B cell (primary cell): Measurements from ENCODE around the gene HMCN1. TPM values are rescaled to one million over a fixed set of nuclear protein-coding genes. Genes with fewer than 3 reads are reported as not detected.

Source experiments
- ATAC-seq: fragments of 200-7000 bp; cut with Tn5 transposase; one replicate; pipeline ENCODE4 v1.10.0; 2021; ENCODE audit warnings: low read depth, mild to moderate bottlenecking, moderate number of reproducible peaks, moderate library complexity
- CTCF ChIA-PET: fragments of 350-600 bp; sonication (Branson Sonifier 250); formaldehyde crosslinking; loops from one replicate; lab custom pipeline; 2021; ENCODE audit warnings: antibody characterized with exemption, inconsistent platforms; lab: Charles Lee
- POLR2A ChIA-PET: fragments of 350-600 bp; sonication (Branson Sonifier 250); formaldehyde crosslinking; loops from one replicate; lab custom pipeline; 2021; ENCODE audit warnings: antibody characterized with exemption; lab: Charles Lee
- DNase-seq: peaks from one replicate; pipeline ENCODE4 v3.0.0; 2013
- H2AFZ ChIP-seq: 2 replicates; pipeline ENCODE4 v1.6.1; 2012; ENCODE audit warnings: mild to moderate bottlenecking, low read depth, low read length; ENCODE audit not compliant: insufficient read depth, poor library complexity, severe bottlenecking
- H3K27ac ChIP-seq, 2 donors: 1 replicate in 1 of 2; 2 replicates in 1 of 2; pipeline ENCODE4 v1.5.1; 2012 to 2013; ENCODE audit warnings: low read length in 2 of 2, mild to moderate bottlenecking in 2 of 2, moderate library complexity in 1 of 2
- H3K27me3 ChIP-seq, 4 experiments: fragments of 200-600 bp in 1 of 4; sonication (generic) in 1 of 4; replicated peaks in 1 of 4; 1 replicate in 2 of 4; 2 replicates in 2 of 4; pipeline versions ENCODE4 v1.6.1 to v1.7.0; 2013 to 2016; ENCODE audit warnings: low read length in 3 of 4, mild to moderate bottlenecking in 2 of 4, mixed read lengths in 1 of 4, moderate library complexity in 1 of 4; ENCODE audit not compliant: insufficient read depth in 4 of 4, control insufficient read depth in 3 of 4; ENCODE audit errors: control extremely low read depth in 1 of 4
- H3K36me3 ChIP-seq, 2 experiments: replicated peaks in 1 of 2; 1 replicate in 1 of 2; 2 replicates in 1 of 2; pipeline versions ENCODE4 v1.6.1 to v1.7.1; 2013; ENCODE audit warnings: low read length in 1 of 2; ENCODE audit not compliant: insufficient read depth in 2 of 2, control insufficient read depth in 1 of 2; ENCODE audit errors: control extremely low read depth in 1 of 2, extremely low read depth in 1 of 2
- H3K4me1 ChIP-seq, 2 donors: fragments of 200-600 bp in 1 of 2; sonication (generic) in 1 of 2; 1 replicate in 1 of 2; 2 replicates in 1 of 2; pipeline versions ENCODE4 v1.5.1 to v1.6.1; 2013 to 2017; ENCODE audit warnings: low read length in 2 of 2; ENCODE audit not compliant: control insufficient read depth in 2 of 2, insufficient read depth in 2 of 2
- H3K4me2 ChIP-seq: replicated peaks from 2 replicates; pipeline ENCODE3; 2012; ENCODE audit warnings: mild to moderate bottlenecking, low read depth, low read length; ENCODE audit not compliant: poor library complexity, severe bottlenecking
- H3K4me3 ChIP-seq, 5 experiments: fragments of 200-600 bp in 1 of 5; sonication (generic) in 1 of 5; 1 replicate in 3 of 5; 2 replicates in 2 of 5; pipeline versions ENCODE4 v1.5.1 to v1.7.0; 2011 to 2016; ENCODE audit warnings: low read length in 4 of 5, mild to moderate bottlenecking in 4 of 5, low read depth in 2 of 5, control low read depth in 1 of 5, moderate library complexity in 1 of 5; ENCODE audit not compliant: insufficient read depth in 1 of 5; ENCODE audit errors: control extremely low read depth in 1 of 5, extremely low read depth in 1 of 5
- H3K79me2 ChIP-seq: fragments of 200-600 bp; sonication (generic); one replicate; pipeline ENCODE4 v1.6.0; 2016; ENCODE audit warnings: low read length; ENCODE audit not compliant: control insufficient read depth, insufficient read depth
- H3K9ac ChIP-seq: fragments of 200-600 bp; sonication (generic); 2 replicates; pipeline ENCODE4 v1.6.1; 2017; ENCODE audit warnings: mild to moderate bottlenecking, low read length, moderate library complexity
- H3K9me3 ChIP-seq, 3 donors: one replicate each; pipeline versions ENCODE4 v1.6.1 to v1.7.1; 2013; ENCODE audit warnings: low read length in 2 of 3; ENCODE audit not compliant: control insufficient read depth in 2 of 3, insufficient read depth in 1 of 3; ENCODE audit errors: control extremely low read depth in 1 of 3
- H4K20me1 ChIP-seq: 2 replicates; pipeline ENCODE4 v1.6.0; 2012; ENCODE audit warnings: mild to moderate bottlenecking, low read length; ENCODE audit not compliant: insufficient read depth, control insufficient read depth, poor library complexity, severe bottlenecking
- H3K27ac Mint-ChIP-seq: one replicate; pipeline ENCODE4 v1.8.0; 2021; ENCODE audit warnings: mixed read lengths
- H3K27me3 Mint-ChIP-seq: one replicate; pipeline ENCODE4 v1.8.0; 2021; ENCODE audit warnings: mixed read lengths
- H3K4me1 Mint-ChIP-seq: one replicate; pipeline ENCODE4 v1.8.0; 2021; ENCODE audit warnings: mixed read lengths
- H3K4me3 Mint-ChIP-seq: one replicate; pipeline ENCODE4 v1.8.0; 2021; ENCODE audit warnings: mixed read lengths
- H3K9me3 Mint-ChIP-seq: one replicate; pipeline ENCODE4 v1.8.0; 2022; ENCODE audit warnings: mixed read lengths; ENCODE audit not compliant: insufficient read depth
- CTCF ChIP-seq: fragments of 200-600 bp; IDR thresholded peaks from one replicate; pipeline ENCODE4 v1.8.0; 2022; ENCODE audit warnings: antibody characterized with exemption, mild to moderate bottlenecking
- EZH2 ChIP-seq: IDR thresholded peaks from 2 replicates; pipeline ENCODE4 v1.6.1; 2012; ENCODE audit warnings: borderline replicate concordance, low read depth, mild to moderate bottlenecking, moderate library complexity, low read length; ENCODE audit not compliant: insufficient read depth, poor library complexity, severe bottlenecking
- WGBS: methylation state at CpG from one replicate; pipeline ENCODE4 v1.1.5; 2013; ENCODE audit warnings: missing lambda C conversion rate; ENCODE audit not compliant: insufficient coverage; 5-methylcytosine and 5-hydroxymethylcytosine counted together
- intact Hi-C: fragments of 100-400 bp; cut with micrococcal nuclease; formaldehyde crosslinking; loops from one replicate; pipeline ENCODE4 v1.10.0; 2022
- polyA plus RNA-seq: library from polyadenylated mRNA; depleted of rRNA; stranded (reverse); fragments of >200 nt; gene quantifications from 2 replicates; pipeline ENCODE4 v1.2.3, GENCODE V29; 2012
- total RNA-seq, 2 donors: library from RNA; stranded (reverse); fragments of 120-200 nt in 1 of 2; gene quantifications; 1 replicate in 1 of 2; 2 replicates in 1 of 2; pipeline versions ENCODE4 v1.2.3 to v1.2.4, GENCODE V29; 2013 to 2022

HMCN1 gene
- total and polyA plus RNA-seq, 2 donors (not counting 1 experiment from before 2014, with no cell fraction given): not detected

GRCh38 chr1:185804608-185805007, 70.4 kb downstream of the HMCN1 start:
- WGBS: no CpG with 5 or more reads among the region's 3 CpGs
- ChIA-PET POLR2A (no interaction called here), CTCF (no interaction called here)
- Mint-ChIP-seq H3K4me1 (no peaks in the 10 kb centered on the region), H3K4me3 (no peak overlapping the region), H3K9me3 (no peaks in the 10 kb centered on the region), H3K27ac (no peak overlapping the region), H3K27me3 (peaks cover 6% of the 10 kb centered on the region)
- Histone ChIP-seq H3K9me3 (peaks cover under 1 to 5% (median 1%) of the 10 kb centered on the region in 3 donors), H2AFZ (no peak overlapping the region), H3K4me3 (no peak overlapping the region), H3K4me2 (no peak overlapping the region), H3K9ac (no peak overlapping the region), H3K36me3 (no peaks in the 10 kb centered on the region), H3K79me2 (no peaks in the 10 kb centered on the region), H3K4me1 (no peaks in the 10 kb centered on the region), H3K27ac (no peak overlapping the region), H3K27me3 (no peaks in the 10 kb centered on the region), H4K20me1 (no peaks in the 10 kb centered on the region)
- no peak for DNase-seq
- intact Hi-C loops: no loop called here
- no peak for TF ChIP-seq CTCF
- TF ChIP-seq EZH2: no peak
- no peak for ATAC-seq

- Histone ChIP-seq H4K20me1 (no peaks in the 10 kb centered on the region), H3K27ac (no peak overlapping the region), H3K36me3 (no peaks in the 10 kb centered on the region), H3K27me3 (no peaks in the 10 kb centered on the region), H3K79me2 (no peaks in the 10 kb centered on the region), H3K4me2 (no peak overlapping the region), H3K4me1 (no peaks in the 10 kb centered on the region), H3K4me3 (no peak overlapping the region), H3K9me3 (peaks cover 0 to 1% (median 0%) of the 10 kb centered on the region in 3 donors), H2AFZ (no peak overlapping the region), H3K9ac (no peak overlapping the region)
- ChIA-PET CTCF (no interaction called here), POLR2A (no interaction called here)
- TF ChIP-seq EZH2 (no peak), CTCF (no peak)
- DNase-seq (no peak), ATAC-seq (no peak)
- no peaks in the 10 kb centered on the region for H3K4me1 Mint-ChIP-seq
- H3K9me3 Mint-ChIP-seq: no peaks in the 10 kb centered on the region
- no peak overlapping the region for H3K27ac Mint-ChIP-seq
- peaks cover 9% of the 10 kb centered on the region for H3K27me3 Mint-ChIP-seq
- intact Hi-C loops: no loop called here
- no peak overlapping the region for H3K4me3 Mint-ChIP-seq
Measured at GRCh38 chr1:185807275-185807674, 73.1 kb downstream of the HMCN1 start.
